NCI-H524 (cell line): Measurements from ENCODE around the gene IL4R.
"Not testable (repeated sequence)": the region's sequence is repeated elsewhere in the genome, so short reads cannot be mapped to it uniquely, and the experiment has no call there.

ENCODE experiments used
- DNase-seq, 2 experiments: peaks; one replicate each; lab custom pipeline; 2025; lab: John Stamatoyannopoulos, UW

The IL4R gene

GRCh38 chr16:27329376-27330079, 15.8 kb downstream of the IL4R start:
- not testable (repeated sequence) for DNase-seq

GRCh38 chr16:27330542-27330941, 16.8 kb downstream of the IL4R start:
- DNase-seq = no peak

- DNase-seq = no peak
Measured at GRCh38 chr16:27332105-27332504, 18.3 kb downstream of the IL4R start.

GRCh38 chr16:27333104-27333503, 19.3 kb downstream of the IL4R start:
- DNase-seq = no peak

GRCh38 chr16:27333549-27333948, 19.8 kb downstream of the IL4R start:
- DNase-seq = peak; percentile 94 to 96

GRCh38 chr16:27334192-27334764, 20.5 kb downstream of the IL4R start:
- DNase-seq = no peak

- peak in 1 of 2 experiments; percentile 21 for DNase-seq
Measured at GRCh38 chr16:27334838-27335237, 21.1 kb downstream of the IL4R start.

GRCh38 chr16:27335349-27336053, 21.7 kb downstream of the IL4R start:
- no peak for DNase-seq

- no peak for DNase-seq
Measured at GRCh38 chr16:27337024-27337423, 23.2 kb downstream of the IL4R start.

GRCh38 chr16:27339180-27339579, 25.4 kb downstream of the IL4R start:
- no peak for DNase-seq

- no peak for DNase-seq
Measured at GRCh38 chr16:27340654-27341053, 26.9 kb downstream of the IL4R start.

- no peak for DNase-seq
Measured at GRCh38 chr16:27341549-27341948, 27.8 kb downstream of the IL4R start.

- no peak for DNase-seq
Measured at GRCh38 chr16:27341971-27342370, 28.2 kb downstream of the IL4R start.

GRCh38 chr16:27344721-27345120, 30.9 kb downstream of the IL4R start:
- no peak for DNase-seq

- DNase-seq = no peak
Measured at GRCh38 chr16:27345201-27345600, 31.4 kb downstream of the IL4R start.

GRCh38 chr16:27346819-27347218, 33.0 kb downstream of the IL4R start:
- no peak for DNase-seq

GRCh38 chr16:27347930-27348685, 34.3 kb downstream of the IL4R start:
- DNase-seq = peak; percentile 32 to 45

- DNase-seq = no peak
Measured at GRCh38 chr16:27349276-27349675, 35.5 kb downstream of the IL4R start.

- no peak for DNase-seq
Measured at GRCh38 chr16:27350006-27350405, 36.2 kb downstream of the IL4R start.

- no peak for DNase-seq
Measured at GRCh38 chr16:27351989-27352388, 38.2 kb downstream of the IL4R start.

GRCh38 chr16:27353853-27354252, 40.1 kb downstream of the IL4R start:
- peak in 1 of 2 experiments; percentile 19 for DNase-seq

- DNase-seq = peak in 1 of 2 experiments; percentile 12
Measured at GRCh38 chr16:27355610-27356009, 41.8 kb downstream of the IL4R start.
